ENCODE measurements around the gene RTP5. TPM values are rescaled to one million over a fixed set of nuclear protein-coding genes. Genes with fewer than 3 reads are reported as not detected.
A peak's percentile ranks its signal among the peaks of the same experiment; 100 is the strongest.
"Not testable (repeated sequence)": the region's sequence is repeated elsewhere in the genome, so short reads cannot be mapped to it uniquely, and the experiment has no call there.

RTP5 gene
- total and polyA plus RNA-seq, 8 donors, result 0.02 to 0.19 TPM; not detected in 6

- FAIRE-seq; intact Hi-C loops (cut with DNase I): not testable (repeated sequence)
Observed at GRCh38 chr2:241875754-241876527, 6.4 kb downstream of the RTP5 start.

GRCh38 chr2:241876528-241877196 lies 7.1 kb downstream of the RTP5 start:
- intact Hi-C loops (cut with DNase I), result no loop called here

More at GRCh38 chr2:241875754-241876527, 6.4 kb downstream of the RTP5 start:
- not testable (repeated sequence) for H3K4me3 ChIP-seq, H3K27me3 ChIP-seq, ATAC-seq, H3K4me1 ChIP-seq, H3K36me3 ChIP-seq, H3K9me3 ChIP-seq, H3K27ac ChIP-seq
- 57 to 60% methylated on average over 20 to 22 of the region's 22 CpGs for WGBS, 2 donors
- peak in 2 of 6 donors; percentile 49 to 56 for DNase-seq
- TF ChIP-seq CTCF (IDR thresholded peaks at IDR 0.05), result peak in 1 of 4 donors; percentile 13

GRCh38 chr2:241877197-241877685 lies 7.7 kb downstream of the RTP5 start:
- H3K36me3 ChIP-seq, result no peaks in the 10 kb centered on the region
- intact Hi-C loops (cut with DNase I), result no loop called here
- FAIRE-seq (no peak), ATAC-seq (no peak), DNase-seq (no peak)
- peaks cover 0 to 4% (median 0%) of the 10 kb centered on the region in 3 donors for H3K4me1 ChIP-seq
- H3K27ac ChIP-seq, result no peak overlapping the region
- H3K27me3 ChIP-seq, result no peaks in the 10 kb centered on the region
- 73 to 74% methylated on average over 16 of the region's 16 CpGs for whole genome bisulfite sequencing, 2 donors
- H3K9me3 ChIP-seq, result no peaks in the 10 kb centered on the region
- no peak for TF ChIP-seq CTCF (IDR thresholded peaks at IDR 0.05)
- H3K4me3 ChIP-seq, result no peak overlapping the region

More at GRCh38 chr2:241876528-241877196, 7.1 kb downstream of the RTP5 start:
- H3K9me3 ChIP-seq, result no peaks in the 10 kb centered on the region
- FAIRE-seq, result no peak
- no peak overlapping the region for H3K4me3 ChIP-seq
- no peak overlapping the region for H3K27ac ChIP-seq
- 78 to 90% methylated on average over 15 to 18 of the region's 18 CpGs for WGBS, 2 donors
- TF ChIP-seq CTCF (IDR thresholded peaks at IDR 0.05), result no peak
- ATAC-seq, result no peak
- H3K36me3 ChIP-seq, result no peaks in the 10 kb centered on the region
- no peaks in the 10 kb centered on the region for H3K27me3 ChIP-seq
- DNase-seq, result peak in 2 of 6 donors; percentile 52 to 78
- no peaks in the 10 kb centered on the region for H3K4me1 ChIP-seq

- FAIRE-seq (no peak), ATAC-seq (no peak)
- intact Hi-C loops (cut with DNase I), result no loop called here
Observed at GRCh38 chr2:241877989-241878970, 8.8 kb downstream of the RTP5 start.

More at GRCh38 chr2:241877989-241878970, 8.8 kb downstream of the RTP5 start:
- Histone ChIP-seq H3K27ac (no peak overlapping the region), H3K9me3 (no peaks in the 10 kb centered on the region), H3K4me3 (no peak overlapping the region), H3K4me1 (peaks cover 0 to 12% (median 0%) of the 10 kb centered on the region in 3 donors), H3K27me3 (no peaks in the 10 kb centered on the region), H3K36me3 (no peaks in the 10 kb centered on the region)
- 30 to 35% methylated on average over 24 to 25 of the region's 27 CpGs for WGBS, 2 donors
- TF ChIP-seq CTCF (IDR thresholded peaks at IDR 0.05), result peak; percentile 34 to 48 (median 39)
- peak in 5 of 6 donors; percentile 59 to 92 (median 84) for DNase-seq
